HG03558 (cell line): ENCODE measurements around the gene C19orf18.
A peak's percentile ranks its signal among the peaks of the same experiment; 100 is the strongest.

ENCODE experiments used
- ATAC-seq: cut with Tn5 transposase; IDR thresholded peaks from one replicate; pipeline ENCODE4 v1.9.1; 2021; ENCODE audit warnings: moderate number of reproducible peaks; ENCODE audit not compliant: unreplicated experiment; ENCODE audit errors: extremely low read depth

C19orf18 gene

GRCh38 chr19:57949296-57949695 lies 25.0 kb downstream of the C19orf18 start:
- ATAC-seq = no peak

- ATAC-seq = peak; percentile 71
These were observed 26.8 kb downstream of the C19orf18 start, which contains the start of gene ZNF256 for GRCh38 chr19:57947419-57948134. TSS of gene ZNF256 (minus strand) at chr19:57947706. CDS start at chr19:57947474, 232 bp downstream.

- ATAC-seq = no peak
These were observed 27.3 kb downstream of the C19orf18 start for GRCh38 chr19:57947088-57947418.

- no peak for ATAC-seq
These were observed 28.0 kb downstream of the C19orf18 start for GRCh38 chr19:57946316-57946715.

- no peak for ATAC-seq
These were observed 32.7 kb downstream of the C19orf18 start for GRCh38 chr19:57941593-57941992.

GRCh38 chr19:57935731-57936130 lies 38.6 kb downstream of the C19orf18 start:
- no peak for ATAC-seq

GRCh38 chr19:57934820-57935665 lies 39.3 kb downstream of the C19orf18 start, which contains the start of gene ZNF418:
TSS of gene ZNF418 (minus strand) at chr19:57935402. CDS start at chr19:57933822, 1,580 bp downstream.
- no peak for ATAC-seq

- ATAC-seq = no peak
These were observed 46.7 kb downstream of the C19orf18 start for GRCh38 chr19:57927587-57927986.

- ATAC-seq = peak; percentile 84
These were observed 58.0 kb downstream of the C19orf18 start, which contains the start of gene ZNF417 for GRCh38 chr19:57916168-57916995. TSS of gene ZNF417 (minus strand) at chr19:57916592. CDS start at chr19:57916411, 181 bp downstream.

GRCh38 chr19:57914531-57914930 lies 59.8 kb downstream of the C19orf18 start:
- ATAC-seq = no peak
